Measurements from ENCODE around the gene LDLRAD4. TPM values are rescaled to one million over a fixed set of nuclear protein-coding genes. Genes with fewer than 3 reads are reported as not detected.
"Not testable (repeated sequence)": the region's sequence is repeated elsewhere in the genome, so short reads cannot be mapped to it uniquely, and the experiment has no call there.

The LDLRAD4 gene
- polyA plus RNA-seq, 4 donors, result 2.7 to 17.6 (median 7.0) TPM

- DNase-seq (no peak), FAIRE-seq (no peak)
- Histone ChIP-seq H3K27me3 (ENCODE audit: control insufficient read depth in 3 of 3, insufficient read depth in 3 of 3, low read length in 3 of 3) (no peaks in the 10 kb centered on the region), H3K36me3 (ENCODE audit: control insufficient read depth in 3 of 3, insufficient read depth in 2 of 3, low read depth in 1 of 3, low read length in 3 of 3) (peaks cover 0 to 3% (median 0%) of the 10 kb centered on the region in 3 donors), H3K27ac (ENCODE audit: low read depth in 1 of 3, low read length in 2 of 3) (no peak overlapping the region), H3K9me3 (ENCODE audit: control insufficient read depth in 2 of 2, insufficient read depth in 1 of 2, low read depth in 1 of 2, low read length in 1 of 2) (no peaks in the 10 kb centered on the region), H3K4me1 (ENCODE audit: control insufficient read depth in 3 of 3, insufficient read depth in 2 of 3, low read depth in 1 of 3, low read length in 2 of 3) (no peaks in the 10 kb centered on the region), H3K4me3 (ENCODE audit: low read depth in 1 of 3, low read length in 3 of 3) (no peak overlapping the region)
- 71 to 78% (median 75%) methylated on average over 17 of the region's 17 CpGs for WGBS, 3 donors
Measured at GRCh38 chr18:13471971-13472628, 253.5 kb downstream of the LDLRAD4 start.

GRCh38 chr18:13473751-13474150 lies 255.2 kb downstream of the LDLRAD4 start:
- Histone ChIP-seq H3K9me3 (ENCODE audit: control insufficient read depth in 2 of 2, insufficient read depth in 1 of 2, low read depth in 1 of 2, low read length in 1 of 2) (no peaks in the 10 kb centered on the region), H3K27ac (ENCODE audit: low read depth in 1 of 3, low read length in 2 of 3) (no peak overlapping the region), H3K27me3 (ENCODE audit: control insufficient read depth in 3 of 3, insufficient read depth in 3 of 3, low read length in 3 of 3) (no peaks in the 10 kb centered on the region), H3K4me3 (ENCODE audit: low read depth in 1 of 3, low read length in 3 of 3) (no peak overlapping the region), H3K4me1 (ENCODE audit: control insufficient read depth in 3 of 3, insufficient read depth in 2 of 3, low read depth in 1 of 3, low read length in 2 of 3) (no peaks in the 10 kb centered on the region), H3K36me3 (ENCODE audit: control insufficient read depth in 3 of 3, insufficient read depth in 2 of 3, low read depth in 1 of 3, low read length in 3 of 3) (peaks cover 0 to 3% (median 0%) of the 10 kb centered on the region in 3 donors)
- DNase-seq (no peak), FAIRE-seq (no peak)
- 95 to 97% (median 97%) methylated on average over 6 of the region's 6 CpGs for WGBS, 3 donors

DNA sequence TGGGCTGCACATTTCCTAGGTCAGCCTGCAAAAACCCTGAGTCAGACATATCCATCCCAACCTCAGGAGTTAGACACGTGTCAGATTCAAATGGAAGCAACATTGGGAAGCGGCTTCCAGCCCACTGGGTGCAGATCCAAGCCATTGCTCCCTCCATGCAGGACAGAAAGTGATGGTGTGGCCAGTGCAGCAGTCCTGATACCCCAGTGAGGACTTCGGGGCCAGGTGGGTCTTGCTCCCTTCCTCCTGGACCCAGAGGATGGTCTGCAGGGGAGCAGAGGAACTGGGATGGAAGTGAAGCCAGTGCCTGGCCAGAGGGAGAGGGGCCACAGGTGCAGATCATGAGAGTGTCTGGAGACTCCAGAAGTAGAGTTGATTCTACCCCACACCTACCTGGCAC lies 255.8 kb downstream of the LDLRAD4 start:
- Histone ChIP-seq H3K4me3 (ENCODE audit: low read depth in 1 of 3, low read length in 3 of 3) (no peak overlapping the region), H3K4me1 (ENCODE audit: control insufficient read depth in 3 of 3, insufficient read depth in 2 of 3, low read depth in 1 of 3, low read length in 2 of 3) (no peaks in the 10 kb centered on the region), H3K27me3 (ENCODE audit: control insufficient read depth in 3 of 3, insufficient read depth in 3 of 3, low read length in 3 of 3) (no peaks in the 10 kb centered on the region), H3K9me3 (ENCODE audit: control insufficient read depth in 2 of 2, insufficient read depth in 1 of 2, low read depth in 1 of 2, low read length in 1 of 2) (no peaks in the 10 kb centered on the region), H3K27ac (ENCODE audit: low read depth in 1 of 3, low read length in 2 of 3) (no peak overlapping the region), H3K36me3 (ENCODE audit: control insufficient read depth in 3 of 3, insufficient read depth in 2 of 3, low read depth in 1 of 3, low read length in 3 of 3) (peaks cover 0 to 3% (median 0%) of the 10 kb centered on the region in 3 donors)
- no peak for FAIRE-seq
- DNase-seq, result no peak
- WGBS, 3 donors, result 93 to 96% (median 95%) methylated on average over 3 of the region's 3 CpGs

GRCh38 chr18:13474907-13475545 lies 256.5 kb downstream of the LDLRAD4 start:
- WGBS, 3 donors, result 84 to 91% (median 89%) methylated on average over 6 of the region's 6 CpGs
- FAIRE-seq, result no peak

GRCh38 chr18:13476312-13476711 lies 257.8 kb downstream of the LDLRAD4 start:
- H3K4me3 ChIP-seq (ENCODE audit: low read depth in 1 of 3, low read length in 3 of 3); H3K27ac ChIP-seq (ENCODE audit: low read depth in 1 of 3, low read length in 2 of 3); H3K4me1 ChIP-seq (ENCODE audit: control insufficient read depth in 3 of 3, insufficient read depth in 2 of 3, low read depth in 1 of 3, low read length in 2 of 3); H3K27me3 ChIP-seq (ENCODE audit: control insufficient read depth in 3 of 3, insufficient read depth in 3 of 3, low read length in 3 of 3); FAIRE-seq; H3K9me3 ChIP-seq (ENCODE audit: control insufficient read depth in 2 of 2, insufficient read depth in 1 of 2, low read depth in 1 of 2, low read length in 1 of 2); H3K36me3 ChIP-seq (ENCODE audit: control insufficient read depth in 3 of 3, insufficient read depth in 2 of 3, low read depth in 1 of 3, low read length in 3 of 3); DNase-seq: not testable (repeated sequence)
- WGBS, 3 donors, result 93 to 98% (median 97%) methylated on average over 4 of the region's 4 CpGs

More at GRCh38 chr18:13474907-13475545, 256.5 kb downstream of the LDLRAD4 start:
- Histone ChIP-seq H3K4me1 (ENCODE audit: control insufficient read depth in 3 of 3, insufficient read depth in 2 of 3, low read depth in 1 of 3, low read length in 2 of 3) (no peaks in the 10 kb centered on the region), H3K9me3 (ENCODE audit: control insufficient read depth in 2 of 2, insufficient read depth in 1 of 2, low read depth in 1 of 2, low read length in 1 of 2) (no peaks in the 10 kb centered on the region), H3K4me3 (ENCODE audit: low read depth in 1 of 3, low read length in 3 of 3) (no peak overlapping the region), H3K27ac (ENCODE audit: low read depth in 1 of 3, low read length in 2 of 3) (no peak overlapping the region), H3K36me3 (ENCODE audit: control insufficient read depth in 3 of 3, insufficient read depth in 2 of 3, low read depth in 1 of 3, low read length in 3 of 3) (peaks cover 0 to 3% (median 0%) of the 10 kb centered on the region in 3 donors), H3K27me3 (ENCODE audit: control insufficient read depth in 3 of 3, insufficient read depth in 3 of 3, low read length in 3 of 3) (no peaks in the 10 kb centered on the region)
- no peak for DNase-seq

GRCh38 chr18:13477147-13477683 lies 258.7 kb downstream of the LDLRAD4 start:
- Histone ChIP-seq H3K9me3 (ENCODE audit: control insufficient read depth in 2 of 2, insufficient read depth in 1 of 2, low read depth in 1 of 2, low read length in 1 of 2) (no peaks in the 10 kb centered on the region), H3K27ac (ENCODE audit: low read depth in 1 of 3, low read length in 2 of 3) (no peak overlapping the region), H3K36me3 (ENCODE audit: control insufficient read depth in 3 of 3, insufficient read depth in 2 of 3, low read depth in 1 of 3, low read length in 3 of 3) (peaks cover 0 to 3% (median 0%) of the 10 kb centered on the region in 3 donors), H3K27me3 (ENCODE audit: control insufficient read depth in 3 of 3, insufficient read depth in 3 of 3, low read length in 3 of 3) (no peaks in the 10 kb centered on the region), H3K4me1 (ENCODE audit: control insufficient read depth in 3 of 3, insufficient read depth in 2 of 3, low read depth in 1 of 3, low read length in 2 of 3) (no peaks in the 10 kb centered on the region), H3K4me3 (ENCODE audit: low read depth in 1 of 3, low read length in 3 of 3) (no peak overlapping the region)
- DNase-seq (no peak), FAIRE-seq (no peak)
- 91 to 97% (median 94%) methylated on average over 6 of the region's 6 CpGs for WGBS, 3 donors

- Histone ChIP-seq H3K36me3 (ENCODE audit: control insufficient read depth in 3 of 3, insufficient read depth in 2 of 3, low read depth in 1 of 3, low read length in 3 of 3) (no peaks in the 10 kb centered on the region), H3K27ac (ENCODE audit: low read depth in 1 of 3, low read length in 2 of 3) (no peak overlapping the region), H3K4me1 (ENCODE audit: control insufficient read depth in 3 of 3, insufficient read depth in 2 of 3, low read depth in 1 of 3, low read length in 2 of 3) (no peaks in the 10 kb centered on the region), H3K4me3 (ENCODE audit: low read depth in 1 of 3, low read length in 3 of 3) (no peak overlapping the region), H3K9me3 (ENCODE audit: control insufficient read depth in 2 of 2, insufficient read depth in 1 of 2, low read depth in 1 of 2, low read length in 1 of 2) (no peaks in the 10 kb centered on the region), H3K27me3 (ENCODE audit: control insufficient read depth in 3 of 3, insufficient read depth in 3 of 3, low read length in 3 of 3) (no peaks in the 10 kb centered on the region)
- WGBS, 3 donors, result 79 to 81% (median 80%) methylated on average over 11 of the region's 11 CpGs
- no peak for FAIRE-seq
- no peak for DNase-seq
Measured at GRCh38 chr18:13480571-13481255, 262.2 kb downstream of the LDLRAD4 start.

- no peak for DNase-seq
- Histone ChIP-seq H3K9me3 (ENCODE audit: control insufficient read depth in 2 of 2, insufficient read depth in 1 of 2, low read depth in 1 of 2, low read length in 1 of 2) (no peaks in the 10 kb centered on the region), H3K27ac (ENCODE audit: low read depth in 1 of 3, low read length in 2 of 3) (no peak overlapping the region), H3K36me3 (ENCODE audit: control insufficient read depth in 3 of 3, insufficient read depth in 2 of 3, low read depth in 1 of 3, low read length in 3 of 3) (no peaks in the 10 kb centered on the region), H3K4me1 (ENCODE audit: control insufficient read depth in 3 of 3, insufficient read depth in 2 of 3, low read depth in 1 of 3, low read length in 2 of 3) (no peaks in the 10 kb centered on the region), H3K4me3 (ENCODE audit: low read depth in 1 of 3, low read length in 3 of 3) (no peak overlapping the region), H3K27me3 (ENCODE audit: control insufficient read depth in 3 of 3, insufficient read depth in 3 of 3, low read length in 3 of 3) (no peaks in the 10 kb centered on the region)
- FAIRE-seq, result no peak
- 85 to 88% (median 85%) methylated on average over 11 of the region's 11 CpGs for WGBS, 3 donors
Measured at GRCh38 chr18:13481331-13481730, 262.8 kb downstream of the LDLRAD4 start.

All from small intestine (tissue), 7 donors.